ENCODE measurements around the gene DNAJB5.

GRCh38 chr9:34957492-34958410 is 31.8 kb upstream of the DNAJB5 start, which contains the start of gene PHF24:
- peak in 2 of 6 experiments; percentile 6 to 18 for TF ChIP-seq CTCF (IDR thresholded peaks at IDR 0.05)
- TF ChIP-seq POLR2A (IDR thresholded peaks at IDR 0.05), result no peak
